B cell (primary cell): ENCODE results near the gene CLEC10A. TPM values are rescaled to one million over a fixed set of nuclear protein-coding genes. Genes with fewer than 3 reads are reported as not detected.

Source experiments
- ATAC-seq: fragments of 200-7000 bp; cut with Tn5 transposase; one replicate; pipeline ENCODE4 v1.10.0; 2021; ENCODE audit warnings: low read depth, mild to moderate bottlenecking, moderate number of reproducible peaks, moderate library complexity
- CTCF ChIA-PET: fragments of 350-600 bp; sonication (Branson Sonifier 250); formaldehyde crosslinking; loops from one replicate; lab custom pipeline; 2021; ENCODE audit warnings: antibody characterized with exemption, inconsistent platforms; lab: Charles Lee
- POLR2A ChIA-PET: fragments of 350-600 bp; sonication (Branson Sonifier 250); formaldehyde crosslinking; loops from one replicate; lab custom pipeline; 2021; ENCODE audit warnings: antibody characterized with exemption; lab: Charles Lee
- DNase-seq: peaks from one replicate; pipeline ENCODE4 v3.0.0; 2013
- H2AFZ ChIP-seq: 2 replicates; pipeline ENCODE4 v1.6.1; 2012; ENCODE audit warnings: mild to moderate bottlenecking, low read depth, low read length; ENCODE audit not compliant: insufficient read depth, poor library complexity, severe bottlenecking
- H3K27ac ChIP-seq, 2 donors: 1 replicate in 1 of 2; 2 replicates in 1 of 2; pipeline ENCODE4 v1.5.1; 2012 to 2013; ENCODE audit warnings: low read length in 2 of 2, mild to moderate bottlenecking in 2 of 2, moderate library complexity in 1 of 2
- H3K27me3 ChIP-seq, 4 experiments: fragments of 200-600 bp in 1 of 4; sonication (generic) in 1 of 4; replicated peaks in 1 of 4; 1 replicate in 2 of 4; 2 replicates in 2 of 4; pipeline versions ENCODE4 v1.6.1 to v1.7.0; 2013 to 2016; ENCODE audit warnings: low read length in 3 of 4, mild to moderate bottlenecking in 2 of 4, mixed read lengths in 1 of 4, moderate library complexity in 1 of 4; ENCODE audit not compliant: insufficient read depth in 4 of 4, control insufficient read depth in 3 of 4; ENCODE audit errors: control extremely low read depth in 1 of 4
- H3K36me3 ChIP-seq, 2 experiments: replicated peaks in 1 of 2; 1 replicate in 1 of 2; 2 replicates in 1 of 2; pipeline versions ENCODE4 v1.6.1 to v1.7.1; 2013; ENCODE audit warnings: low read length in 1 of 2; ENCODE audit not compliant: insufficient read depth in 2 of 2, control insufficient read depth in 1 of 2; ENCODE audit errors: control extremely low read depth in 1 of 2, extremely low read depth in 1 of 2
- H3K4me1 ChIP-seq, 2 donors: fragments of 200-600 bp in 1 of 2; sonication (generic) in 1 of 2; 1 replicate in 1 of 2; 2 replicates in 1 of 2; pipeline versions ENCODE4 v1.5.1 to v1.6.1; 2013 to 2017; ENCODE audit warnings: low read length in 2 of 2; ENCODE audit not compliant: control insufficient read depth in 2 of 2, insufficient read depth in 2 of 2
- H3K4me2 ChIP-seq: replicated peaks from 2 replicates; pipeline ENCODE3; 2012; ENCODE audit warnings: mild to moderate bottlenecking, low read depth, low read length; ENCODE audit not compliant: poor library complexity, severe bottlenecking
- H3K4me3 ChIP-seq, 5 experiments: fragments of 200-600 bp in 1 of 5; sonication (generic) in 1 of 5; 1 replicate in 3 of 5; 2 replicates in 2 of 5; pipeline versions ENCODE4 v1.5.1 to v1.7.0; 2011 to 2016; ENCODE audit warnings: low read length in 4 of 5, mild to moderate bottlenecking in 4 of 5, low read depth in 2 of 5, control low read depth in 1 of 5, moderate library complexity in 1 of 5; ENCODE audit not compliant: insufficient read depth in 1 of 5; ENCODE audit errors: control extremely low read depth in 1 of 5, extremely low read depth in 1 of 5
- H3K79me2 ChIP-seq: fragments of 200-600 bp; sonication (generic); one replicate; pipeline ENCODE4 v1.6.0; 2016; ENCODE audit warnings: low read length; ENCODE audit not compliant: control insufficient read depth, insufficient read depth
- H3K9ac ChIP-seq: fragments of 200-600 bp; sonication (generic); 2 replicates; pipeline ENCODE4 v1.6.1; 2017; ENCODE audit warnings: mild to moderate bottlenecking, low read length, moderate library complexity
- H3K9me3 ChIP-seq, 3 donors: one replicate each; pipeline versions ENCODE4 v1.6.1 to v1.7.1; 2013; ENCODE audit warnings: low read length in 2 of 3; ENCODE audit not compliant: control insufficient read depth in 2 of 3, insufficient read depth in 1 of 3; ENCODE audit errors: control extremely low read depth in 1 of 3
- H4K20me1 ChIP-seq: 2 replicates; pipeline ENCODE4 v1.6.0; 2012; ENCODE audit warnings: mild to moderate bottlenecking, low read length; ENCODE audit not compliant: insufficient read depth, control insufficient read depth, poor library complexity, severe bottlenecking
- H3K27ac Mint-ChIP-seq: one replicate; pipeline ENCODE4 v1.8.0; 2021; ENCODE audit warnings: mixed read lengths
- H3K27me3 Mint-ChIP-seq: one replicate; pipeline ENCODE4 v1.8.0; 2021; ENCODE audit warnings: mixed read lengths
- H3K4me1 Mint-ChIP-seq: one replicate; pipeline ENCODE4 v1.8.0; 2021; ENCODE audit warnings: mixed read lengths
- H3K4me3 Mint-ChIP-seq: one replicate; pipeline ENCODE4 v1.8.0; 2021; ENCODE audit warnings: mixed read lengths
- H3K9me3 Mint-ChIP-seq: one replicate; pipeline ENCODE4 v1.8.0; 2022; ENCODE audit warnings: mixed read lengths; ENCODE audit not compliant: insufficient read depth
- CTCF ChIP-seq: fragments of 200-600 bp; IDR thresholded peaks from one replicate; pipeline ENCODE4 v1.8.0; 2022; ENCODE audit warnings: antibody characterized with exemption, mild to moderate bottlenecking
- EZH2 ChIP-seq: IDR thresholded peaks from 2 replicates; pipeline ENCODE4 v1.6.1; 2012; ENCODE audit warnings: borderline replicate concordance, low read depth, mild to moderate bottlenecking, moderate library complexity, low read length; ENCODE audit not compliant: insufficient read depth, poor library complexity, severe bottlenecking
- WGBS: methylation state at CpG from one replicate; pipeline ENCODE4 v1.1.5; 2013; ENCODE audit warnings: missing lambda C conversion rate; ENCODE audit not compliant: insufficient coverage; 5-methylcytosine and 5-hydroxymethylcytosine counted together
- intact Hi-C: fragments of 100-400 bp; cut with micrococcal nuclease; formaldehyde crosslinking; loops from one replicate; pipeline ENCODE4 v1.10.0; 2022
- polyA plus RNA-seq: library from polyadenylated mRNA; depleted of rRNA; stranded (reverse); fragments of >200 nt; gene quantifications from 2 replicates; pipeline ENCODE4 v1.2.3, GENCODE V29; 2012
- total RNA-seq, 2 donors: library from RNA; stranded (reverse); fragments of 120-200 nt in 1 of 2; gene quantifications; 1 replicate in 1 of 2; 2 replicates in 1 of 2; pipeline versions ENCODE4 v1.2.3 to v1.2.4, GENCODE V29; 2013 to 2022

CLEC10A gene
- total and polyA plus RNA-seq, 2 donors (not counting 1 experiment from before 2014, with no cell fraction given), result 0.15 TPM; not detected in 1

GRCh38 chr17:7078711-7079110 lies 1.3 kb downstream of the CLEC10A start:
- 92% methylated on average over 9 of the region's 10 CpGs for WGBS

More at GRCh38 chr17:7078711-7079110, 1.3 kb downstream of the CLEC10A start:
- no peak overlapping the region for H3K27ac Mint-ChIP-seq
- DNase-seq (no peak), ATAC-seq (no peak)
- no peaks in the 10 kb centered on the region for H3K79me2 ChIP-seq
- H2AFZ ChIP-seq, result no peak overlapping the region
- intact Hi-C loops, result no loop called here
- H3K36me3 ChIP-seq, result no peaks in the 10 kb centered on the region
- peaks cover 12% of the 10 kb centered on the region for H3K27me3 Mint-ChIP-seq
- H3K4me3 Mint-ChIP-seq, result no peak overlapping the region
- H3K9ac ChIP-seq, result no peak overlapping the region
- CTCF ChIA-PET, result no interaction called here
- H3K4me3 ChIP-seq, result no peak overlapping the region
- TF ChIP-seq EZH2 (no peak), CTCF (no peak)
- no peaks in the 10 kb centered on the region for H3K9me3 Mint-ChIP-seq
- H3K4me1 Mint-ChIP-seq, result peaks cover 20% of the 10 kb centered on the region
- POLR2A ChIA-PET, result no interaction called here
- no peak overlapping the region for H3K27ac ChIP-seq
- H3K4me1 ChIP-seq, result peaks cover 10 to 14% of the 10 kb centered on the region in 2 donors
- no peak overlapping the region for H3K4me2 ChIP-seq
- peaks cover 0 to 4% (median 2%) of the 10 kb centered on the region in 4 experiments for H3K27me3 ChIP-seq
- H3K9me3 ChIP-seq, result peaks cover 0 to 4% (median 0%) of the 10 kb centered on the region in 3 donors
- no peaks in the 10 kb centered on the region for H4K20me1 ChIP-seq
